HFFc6 (cell line): ENCODE data around the gene INPP4A. TPM values are rescaled to one million over a fixed set of nuclear protein-coding genes. Genes with fewer than 3 reads are reported as not detected.

ENCODE experiments used
- DNase-seq: peaks from one replicate; pipeline ENCODE4 v3.0.0-alpha.2; 2018
- H3K27ac Mint-ChIP-seq: 2 replicates; pipeline ENCODE4 v1.8.0; 2020; ENCODE audit warnings: mild to moderate bottlenecking, mixed read lengths
- H3K27me3 Mint-ChIP-seq: 2 replicates; pipeline ENCODE4 v1.8.0; 2021; ENCODE audit warnings: mild to moderate bottlenecking, moderate library complexity, mixed read lengths; ENCODE audit not compliant: insufficient read depth
- H3K36me3 Mint-ChIP-seq: 2 replicates; pipeline ENCODE4 v1.8.0; 2021; ENCODE audit warnings: low read depth, mixed read lengths
- H3K4me1 Mint-ChIP-seq: 2 replicates; pipeline ENCODE4 v1.8.0; 2020; ENCODE audit warnings: low read depth, mixed read lengths
- H3K4me3 Mint-ChIP-seq: 2 replicates; pipeline ENCODE4 v1.8.0; 2020; ENCODE audit warnings: mild to moderate bottlenecking, moderate library complexity, mixed read lengths
- H3K9me3 Mint-ChIP-seq: 2 replicates; pipeline ENCODE4 v1.8.0; 2020; ENCODE audit warnings: mild to moderate bottlenecking, mixed read lengths
- CTCF ChIP-seq: fragments of 200-600 bp; sonication (generic); IDR thresholded peaks from 2 replicates; pipeline ENCODE4 v1.5.0; 2021; ENCODE audit warnings: antibody characterized with exemption, mild to moderate bottlenecking
- total RNA-seq, 6 experiments: library from RNA; stranded (reverse); fragmentation: NEBNext Ultra II Directional; extraction: Animal tissue kit (Norgen Biotek cat#: 25700); gene quantifications; 2 replicates in 1 of 6; 3 replicates in 5 of 6; pipeline ENCODE4 v1.2.3, GENCODE V29; 2021

Gene INPP4A
- total RNA-seq, 6 experiments from 2014 or later, result 15.8 to 19.4 (median 18.2) TPM

GRCh38 chr2:98521266-98521665, 76.6 kb downstream of the INPP4A start:
- peaks cover 10% of the 10 kb centered on the region; the same call in 1 of the 2 replicates for H3K36me3 Mint-ChIP-seq
- H3K9me3 Mint-ChIP-seq, result no peaks in the 10 kb centered on the region
- no peak for DNase-seq
- no peaks in the 10 kb centered on the region for H3K27me3 Mint-ChIP-seq
- TF ChIP-seq CTCF, result no peak
- H3K4me1 Mint-ChIP-seq, result peaks cover 26% of the 10 kb centered on the region
- H3K27ac Mint-ChIP-seq, result no peak overlapping the region
- no peak overlapping the region for H3K4me3 Mint-ChIP-seq

- no peaks in the 10 kb centered on the region for H3K9me3 Mint-ChIP-seq
Measured at GRCh38 chr2:98522854-98523253, 78.2 kb downstream of the INPP4A start.

GRCh38 chr2:98524168-98524567, 79.5 kb downstream of the INPP4A start:
- Mint-ChIP-seq H3K4me3 (no peak overlapping the region), H3K36me3 (peaks cover 10% of the 10 kb centered on the region; the same call in 1 of the 2 replicates), H3K27ac (no peak overlapping the region), H3K9me3 (no peaks in the 10 kb centered on the region), H3K4me1 (peaks cover 2% of the 10 kb centered on the region; the same call in 1 of the 2 replicates), H3K27me3 (no peaks in the 10 kb centered on the region)
- TF ChIP-seq CTCF, result no peak
- no peak for DNase-seq

More at GRCh38 chr2:98522854-98523253, 78.2 kb downstream of the INPP4A start:
- DNase-seq, result no peak
- Mint-ChIP-seq H3K4me1 (peaks cover 10% of the 10 kb centered on the region), H3K27ac (no peak overlapping the region), H3K36me3 (peaks cover 10% of the 10 kb centered on the region; the same call in 1 of the 2 replicates), H3K4me3 (no peak overlapping the region), H3K27me3 (no peaks in the 10 kb centered on the region)
- no peak for TF ChIP-seq CTCF

- H3K27ac Mint-ChIP-seq, result no peak overlapping the region
- H3K4me1 Mint-ChIP-seq, result no peaks in the 10 kb centered on the region
- no peak overlapping the region for H3K4me3 Mint-ChIP-seq
- peaks cover 1% of the 10 kb centered on the region; the same call in 1 of the 2 replicates for H3K27me3 Mint-ChIP-seq
- H3K9me3 Mint-ChIP-seq, result no peaks in the 10 kb centered on the region
- TF ChIP-seq CTCF, result no peak
- H3K36me3 Mint-ChIP-seq, result peaks cover 10% of the 10 kb centered on the region; the same call in 1 of the 2 replicates
- DNase-seq, result no peak
Measured at GRCh38 chr2:98528349-98528748, 83.7 kb downstream of the INPP4A start.

- H3K36me3 Mint-ChIP-seq, result peaks cover 7% of the 10 kb centered on the region; the same call in 1 of the 2 replicates
- H3K27me3 Mint-ChIP-seq, result peaks cover 1% of the 10 kb centered on the region; the same call in 1 of the 2 replicates
Measured at GRCh38 chr2:98530114-98530513, 85.5 kb downstream of the INPP4A start.

More at GRCh38 chr2:98530114-98530513, 85.5 kb downstream of the INPP4A start:
- no peak overlapping the region for H3K27ac Mint-ChIP-seq
- no peak for TF ChIP-seq CTCF
- no peaks in the 10 kb centered on the region for H3K9me3 Mint-ChIP-seq
- no peaks in the 10 kb centered on the region for H3K4me1 Mint-ChIP-seq
- H3K4me3 Mint-ChIP-seq, result no peak overlapping the region
- DNase-seq, result no peak
